HTERT RPE-1 (cell line): ENCODE data around the gene CAPZA3.
"Not testable (repeated sequence)": the region's sequence is repeated elsewhere in the genome, so short reads cannot be mapped to it uniquely, and the experiment has no call there.

Experiments used
- in situ Hi-C: fragments of 300-500 bp; cut with MboI; formaldehyde crosslinking; loops from 4 replicates; pipeline ENCODE4 v1.14.3; 2020; ENCODE audit warnings: low sequenced_read_pairs

The CAPZA3 gene

GRCh38 chr12:18737819-18738218 is at the start of gene CAPZA3, which contains the start of gene PLCZ1:
Gene CAPZA3 (plus strand): TSS chr12:18738119. CDS start chr12:18738269, 150 bp downstream.
Gene PLCZ1 (minus strand): TSS chr12:18738012. CDS start chr12:18737371, 641 bp downstream.
- in situ Hi-C loops = no loop called here

- in situ Hi-C loops = no loop called here
These were observed 48.1 kb upstream of the CAPZA3 start for GRCh38 chr12:18689771-18690170.

GRCh38 chr12:18690653-18691052 is 47.3 kb upstream of the CAPZA3 start:
- in situ Hi-C loops = no loop called here

- in situ Hi-C loops = not testable (repeated sequence)
These were observed 43.9 kb upstream of the CAPZA3 start for GRCh38 chr12:18693986-18694385.

GRCh38 chr12:18696971-18697602 is 40.8 kb upstream of the CAPZA3 start:
- in situ Hi-C loops = no loop called here

- in situ Hi-C loops = no loop called here
These were observed 37.6 kb upstream of the CAPZA3 start for GRCh38 chr12:18700271-18700670.

- in situ Hi-C loops = no loop called here
These were observed 34.6 kb upstream of the CAPZA3 start for GRCh38 chr12:18703321-18703720.

- in situ Hi-C loops = no loop called here
These were observed 34.0 kb upstream of the CAPZA3 start for GRCh38 chr12:18703911-18704310.

- in situ Hi-C loops = no loop called here
These were observed 31.1 kb upstream of the CAPZA3 start for GRCh38 chr12:18706798-18707197.

- in situ Hi-C loops = no loop called here
These were observed 21.7 kb upstream of the CAPZA3 start for GRCh38 chr12:18716236-18716635.

- in situ Hi-C loops = no loop called here
These were observed 19.5 kb upstream of the CAPZA3 start for GRCh38 chr12:18718462-18718861.

- in situ Hi-C loops = no loop called here
These were observed 17.9 kb upstream of the CAPZA3 start for GRCh38 chr12:18719922-18720510.

- in situ Hi-C loops = no loop called here
These were observed 17.2 kb upstream of the CAPZA3 start for GRCh38 chr12:18720690-18721089.

- in situ Hi-C loops = no loop called here
These were observed 16.5 kb upstream of the CAPZA3 start for GRCh38 chr12:18721452-18721851.

- in situ Hi-C loops = no loop called here
These were observed 14.2 kb upstream of the CAPZA3 start for GRCh38 chr12:18723752-18724151.

GRCh38 chr12:18731156-18731555 is 6.8 kb upstream of the CAPZA3 start:
- in situ Hi-C loops = no loop called here

GRCh38 chr12:18747895-18748294 is 10.0 kb downstream of the CAPZA3 start:
- in situ Hi-C loops = no loop called here

- in situ Hi-C loops = no loop called here
These were observed 11.6 kb downstream of the CAPZA3 start for GRCh38 chr12:18749386-18749957.

GRCh38 chr12:18750085-18750484 is 12.2 kb downstream of the CAPZA3 start:
- in situ Hi-C loops = no loop called here

GRCh38 chr12:18751866-18752265 is 13.9 kb downstream of the CAPZA3 start:
- in situ Hi-C loops = no loop called here

GRCh38 chr12:18752280-18752920 is 14.5 kb downstream of the CAPZA3 start:
- in situ Hi-C loops = no loop called here

GRCh38 chr12:18752947-18753346 is 15.0 kb downstream of the CAPZA3 start:
- in situ Hi-C loops = no loop called here
